PC-3 (cell line): ENCODE data around the gene CTPS1. TPM values are rescaled to one million over a fixed set of nuclear protein-coding genes. Genes with fewer than 3 reads are reported as not detected.

ENCODE experiments used
- ATAC-seq: fragments of 200-7000 bp; cut with Tn5 transposase; 2 replicates; pipeline ENCODE4 v1.9.1; 2020; ENCODE audit warnings: mild to moderate bottlenecking, moderate library complexity
- BruUV-seq: library from RNA; stranded (reverse); fragments of 400-500 nt; replicated peaks from 2 replicates; lab custom pipeline; 2021; lab: Mats Ljungman, UMichigan
- CTCF ChIA-PET: fragments of 300-600 bp; sonication (Branson Sonifier 250); formaldehyde crosslinking; loops from one replicate; lab custom pipeline; 2022; ENCODE audit warnings: antibody characterized with exemption; lab: Charles Lee
- POLR2A ChIA-PET: fragments of 300-600 bp; sonication (Branson Sonifier 250); formaldehyde crosslinking; loops from one replicate; lab custom pipeline; 2022; ENCODE audit warnings: antibody characterized with exemption; ENCODE audit not compliant: unreplicated experiment; lab: Charles Lee
- DNase-seq: peaks from one replicate; pipeline ENCODE4 v3.0.0-alpha.2; 2015
- H2AFZ ChIP-seq: fragments of 300-600 bp; sonication (generic); 2 replicates; pipeline ENCODE4 v1.6.0; 2016; ENCODE audit warnings: antibody characterized with exemption, low read length
- H3F3A ChIP-seq: fragments of 300-600 bp; sonication (generic); one replicate; pipeline ENCODE4 v1.6.0; 2017; ENCODE audit warnings: antibody characterized with exemption, low read length, control low read depth, mild to moderate bottlenecking; ENCODE audit not compliant: unreplicated experiment
- H3K27ac ChIP-seq: fragments of 300-600 bp; sonication (generic); 2 replicates; pipeline ENCODE4 v1.5.1; 2016; ENCODE audit warnings: mild to moderate bottlenecking, low read length
- H3K27me3 ChIP-seq: fragments of 300-600 bp; sonication (generic); 2 replicates; pipeline ENCODE4 v1.6.1; 2016; ENCODE audit warnings: low read length, mixed read lengths
- H3K36me3 ChIP-seq: fragments of 300-600 bp; sonication (generic); 2 replicates; pipeline ENCODE4 v1.6.1; 2016; ENCODE audit warnings: low read depth, mixed run types, low read length, mixed read lengths
- H3K4me1 ChIP-seq: fragments of 300-600 bp; sonication (generic); 2 replicates; pipeline ENCODE4 v1.5.1; 2016; ENCODE audit warnings: low read length; ENCODE audit not compliant: insufficient read depth
- H3K4me2 ChIP-seq: fragments of 300-600 bp; sonication (generic); 2 replicates; pipeline ENCODE4 v1.6.0; 2016; ENCODE audit warnings: low read length
- H3K4me3 ChIP-seq: fragments of 300-600 bp; sonication (generic); 2 replicates; pipeline ENCODE4 v1.5.1; 2016; ENCODE audit warnings: mild to moderate bottlenecking, low read length, mixed read lengths
- H3K79me2 ChIP-seq: fragments of 300-600 bp; sonication (generic); 2 replicates; pipeline ENCODE4 v1.6.1; 2017; ENCODE audit warnings: low read length, mixed read lengths
- H3K9ac ChIP-seq: fragments of 300-600 bp; sonication (generic); 2 replicates; pipeline ENCODE4 v1.6.0; 2016; ENCODE audit warnings: mild to moderate bottlenecking, low read length
- H3K9me2 ChIP-seq: fragments of 300-600 bp; sonication (generic); replicated peaks from 2 replicates; pipeline ENCODE4 v1.6.1; 2016; ENCODE audit warnings: mixed run types, low read length, mixed read lengths
- H3K9me3 ChIP-seq: fragments of 300-600 bp; sonication (generic); 2 replicates; pipeline ENCODE4 v1.6.1; 2016; ENCODE audit warnings: low read length, mixed read lengths
- H4K20me1 ChIP-seq: fragments of 300-600 bp; sonication (generic); 2 replicates; pipeline ENCODE4 v1.6.1; 2016; ENCODE audit warnings: low read length, mixed read lengths
- EZH2 ChIP-seq: fragments of 300-600 bp; sonication (generic); IDR thresholded peaks from one replicate; pipeline ENCODE4 v1.6.1; 2017; ENCODE audit warnings: antibody characterized with exemption, mild to moderate bottlenecking, low read length; ENCODE audit not compliant: unreplicated experiment
- EZH2phosphoT487 ChIP-seq: fragments of 300-600 bp; sonication (generic); IDR thresholded peaks from 2 replicates; pipeline ENCODE4 v1.6.1; 2018; ENCODE audit warnings: mild to moderate bottlenecking, antibody characterized with exemption, low read length, borderline replicate concordance
- intact Hi-C: fragments of 100-400 bp; cut with micrococcal nuclease; formaldehyde crosslinking; loops from 2 replicates; pipeline ENCODE4 v1.9.0; 2023
- total RNA-seq: library from RNA; depleted of rRNA; stranded (reverse); fragments of >200 nt; gene quantifications from 2 replicates; pipeline ENCODE4 v1.2.3, GENCODE V29; 2014
- TF ChIP-seq, protein P1 (sequence below): fragments of 300-600 bp; sonication (generic); conservative IDR thresholded peaks from 2 replicates; pipeline ENCODE4 v1.5.1; 2017; ENCODE audit warnings: antibody characterized with exemption, low read depth, mild to moderate bottlenecking, low read length

The CTPS1 gene
- total RNA-seq, 1 experiment from 2014 or later: 63.4 TPM

DNA sequence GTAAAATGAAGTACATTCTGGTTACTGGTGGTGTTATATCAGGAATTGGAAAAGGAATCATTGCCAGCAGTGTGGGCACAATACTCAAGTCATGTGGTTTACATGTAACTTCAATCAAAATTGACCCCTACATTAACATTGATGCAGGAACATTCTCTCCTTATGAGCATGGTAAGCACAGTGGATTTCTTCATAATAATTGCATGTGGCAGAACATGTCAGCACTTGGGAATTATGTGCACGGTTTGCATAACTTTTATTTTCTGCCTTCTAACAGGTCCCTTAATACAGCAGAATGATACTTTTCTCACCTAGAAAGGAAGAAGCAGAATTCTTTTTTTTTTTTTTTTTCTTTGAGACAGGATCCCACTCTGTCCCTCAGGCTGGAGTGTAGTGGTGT lies 3.8 kb downstream of the CTPS1 start:
- BruUV-seq: no TSS peak
- H3K4me1 ChIP-seq: peaks cover 31% of the 10 kb centered on the region
- ChIA-PET CTCF (no interaction called here), POLR2A (no interaction called here)
- peak overlapping the region; percentile 88; the same call in 1 of the 2 replicates for H3K4me2 ChIP-seq
- no peak for ATAC-seq
- H3K27me3 ChIP-seq: no peaks in the 10 kb centered on the region
- no peaks in the 10 kb centered on the region for H3F3A ChIP-seq
- peaks cover 41% of the 10 kb centered on the region for H4K20me1 ChIP-seq
- H3K79me2 ChIP-seq: peaks cover 75% of the 10 kb centered on the region
- no peak for DNase-seq
- H3K36me3 ChIP-seq: peaks cover 60% of the 10 kb centered on the region
- no peaks in the 10 kb centered on the region for H3K9me3 ChIP-seq
- H3K27ac ChIP-seq: no peak overlapping the region
- TF ChIP-seq, protein P1, sequence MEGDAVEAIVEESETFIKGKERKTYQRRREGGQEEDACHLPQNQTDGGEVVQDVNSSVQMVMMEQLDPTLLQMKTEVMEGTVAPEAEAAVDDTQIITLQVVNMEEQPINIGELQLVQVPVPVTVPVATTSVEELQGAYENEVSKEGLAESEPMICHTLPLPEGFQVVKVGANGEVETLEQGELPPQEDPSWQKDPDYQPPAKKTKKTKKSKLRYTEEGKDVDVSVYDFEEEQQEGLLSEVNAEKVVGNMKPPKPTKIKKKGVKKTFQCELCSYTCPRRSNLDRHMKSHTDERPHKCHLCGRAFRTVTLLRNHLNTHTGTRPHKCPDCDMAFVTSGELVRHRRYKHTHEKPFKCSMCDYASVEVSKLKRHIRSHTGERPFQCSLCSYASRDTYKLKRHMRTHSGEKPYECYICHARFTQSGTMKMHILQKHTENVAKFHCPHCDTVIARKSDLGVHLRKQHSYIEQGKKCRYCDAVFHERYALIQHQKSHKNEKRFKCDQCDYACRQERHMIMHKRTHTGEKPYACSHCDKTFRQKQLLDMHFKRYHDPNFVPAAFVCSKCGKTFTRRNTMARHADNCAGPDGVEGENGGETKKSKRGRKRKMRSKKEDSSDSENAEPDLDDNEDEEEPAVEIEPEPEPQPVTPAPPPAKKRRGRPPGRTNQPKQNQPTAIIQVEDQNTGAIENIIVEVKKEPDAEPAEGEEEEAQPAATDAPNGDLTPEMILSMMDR: no peak
- TF ChIP-seq EZH2 (no peak), EZH2phosphoT487 (no peak)
- H3K9me2 ChIP-seq: no peaks in the 10 kb centered on the region
- no peak overlapping the region for H3K4me3 ChIP-seq
- H2AFZ ChIP-seq: no peak overlapping the region
- no peak overlapping the region for H3K9ac ChIP-seq
- intact Hi-C loops: no loop called here

DNA sequence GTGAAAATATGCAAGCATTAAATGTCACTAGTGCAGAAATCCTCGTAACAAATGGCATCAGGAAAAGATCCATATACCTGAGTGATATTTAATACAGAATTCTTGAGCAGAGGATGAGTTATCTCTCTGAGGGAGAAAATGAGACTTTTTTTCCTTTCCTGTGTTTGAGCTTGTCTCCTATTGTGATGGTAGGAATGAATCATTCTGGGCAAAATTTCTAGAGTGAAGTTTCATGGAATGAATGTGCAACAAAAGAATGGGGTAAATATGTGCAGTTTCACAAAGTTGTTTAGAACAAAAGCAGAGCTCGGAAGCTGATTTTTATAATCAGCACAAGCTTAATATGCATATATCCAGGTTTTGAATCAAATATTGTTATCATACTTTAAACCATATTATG lies 4.6 kb downstream of the CTPS1 start:
- peak overlapping the region; percentile 8; the same call in 1 of the 2 replicates for H3K4me2 ChIP-seq
- TF ChIP-seq, protein P1: no peak
- TF ChIP-seq EZH2 (no peak), EZH2phosphoT487 (no peak)
- H3K36me3 ChIP-seq: peaks cover 68% of the 10 kb centered on the region
- no peak overlapping the region for H3K27ac ChIP-seq
- ATAC-seq: no peak
- no peaks in the 10 kb centered on the region for H3F3A ChIP-seq
- CTCF ChIA-PET: no interaction called here
- no peak overlapping the region for H2AFZ ChIP-seq
- BruUV-seq: no TSS peak
- DNase-seq: peak; percentile 17
- peaks cover 81% of the 10 kb centered on the region for H3K79me2 ChIP-seq
- intact Hi-C loops: no loop called here
- H3K4me1 ChIP-seq: peaks cover 31% of the 10 kb centered on the region
- peaks cover 41% of the 10 kb centered on the region for H4K20me1 ChIP-seq
- no peaks in the 10 kb centered on the region for H3K27me3 ChIP-seq
- POLR2A ChIA-PET: interaction anchor here (0.7 kb wide), 1 partner anchor 236 kb away, joined by 3 read pairs; no protein-coding TSS in a partner anchor
- H3K9ac ChIP-seq: no peak overlapping the region
- H3K9me2 ChIP-seq: no peaks in the 10 kb centered on the region
- H3K9me3 ChIP-seq: no peaks in the 10 kb centered on the region
- no peak overlapping the region for H3K4me3 ChIP-seq

DNA sequence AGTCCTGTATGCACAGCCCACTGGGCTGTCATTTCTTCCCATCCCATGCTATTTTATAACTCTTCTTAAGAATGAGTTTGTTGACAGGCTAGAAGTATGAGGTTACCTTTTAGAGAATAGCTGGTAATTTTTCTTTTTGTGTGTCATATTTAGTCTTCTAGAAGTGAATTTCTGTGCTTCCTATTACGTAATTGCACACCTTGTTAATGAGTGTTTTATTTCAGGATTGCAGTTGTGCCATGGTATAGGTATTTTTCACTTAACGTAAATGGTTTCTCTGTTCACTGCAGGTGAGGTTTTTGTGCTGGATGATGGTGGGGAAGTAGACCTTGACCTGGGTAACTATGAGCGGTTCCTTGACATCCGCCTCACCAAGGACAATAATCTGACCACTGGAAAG lies 5.0 kb downstream of the CTPS1 start:
- no peak overlapping the region for H3K4me3 ChIP-seq
- TF ChIP-seq, protein P1: no peak
- TF ChIP-seq EZH2phosphoT487 (no peak), EZH2 (no peak)
- peaks cover 86% of the 10 kb centered on the region for H3K79me2 ChIP-seq
- ChIA-PET POLR2A (no interaction called here), CTCF (no interaction called here)
- H3K4me2 ChIP-seq: no peak overlapping the region
- H2AFZ ChIP-seq: no peak overlapping the region
- H3K36me3 ChIP-seq: peaks cover 72% of the 10 kb centered on the region
- H3K9me3 ChIP-seq: no peaks in the 10 kb centered on the region
- no peaks in the 10 kb centered on the region for H3K27me3 ChIP-seq
- H3K9me2 ChIP-seq: no peaks in the 10 kb centered on the region
- ATAC-seq: no peak
- no peak overlapping the region for H3K9ac ChIP-seq
- intact Hi-C loops: no loop called here
- H3K27ac ChIP-seq: no peak overlapping the region
- peaks cover 31% of the 10 kb centered on the region for H3K4me1 ChIP-seq
- no TSS peak for BruUV-seq
- no peak for DNase-seq
- no peaks in the 10 kb centered on the region for H3F3A ChIP-seq
- peaks cover 41% of the 10 kb centered on the region for H4K20me1 ChIP-seq
